Prostate gland (tissue), 2 donors: ENCODE results near the gene SND1.

Experiments
- CTCF ChIP-seq, 4 experiments: fragments of 200-600 bp in 2 of 4; fragments of 450-650 bp in 2 of 4; sonication (generic) in 2 of 4; IDR thresholded peaks; 1 replicate in 3 of 4; 2 replicates in 1 of 4; pipeline ENCODE4 v1.5.1; 2016 to 2019; ENCODE audit warnings: antibody characterized with exemption in 4 of 4, mild to moderate bottlenecking in 2 of 4, moderate library complexity in 2 of 4
- POLR2A ChIP-seq: fragments of 450-650 bp; IDR thresholded peaks from one replicate; pipeline ENCODE4 v1.6.1; 2016; ENCODE audit warnings: antibody characterized with exemption, mild to moderate bottlenecking
- POLR2AphosphoS5 ChIP-seq: sonication (generic); formaldehyde crosslinking; IDR thresholded peaks from one replicate; pipeline ENCODE4 v1.6.1; 2017; ENCODE audit warnings: antibody characterized with exemption

- TF ChIP-seq CTCF (IDR thresholded peaks at IDR 0.05), result no peak
- TF ChIP-seq POLR2AphosphoS5, result no peak
- no peak for TF ChIP-seq POLR2A
Measured at GRCh38 chr7:127862525-127862924, 210.5 kb downstream of the SND1 start.
